IMR-90 (cell line): ENCODE data around the gene CPNE6. TPM values are rescaled to one million over a fixed set of nuclear protein-coding genes. Genes with fewer than 3 reads are reported as not detected.

Source experiments
- CTCF ChIP-seq: conservative IDR thresholded peaks from 2 replicates; pipeline ENCODE4 v1.5.1; 2012; ENCODE audit warnings: mild to moderate bottlenecking, low read depth, low read length, improper control_type of control experiment
- polyA plus RNA-seq, 3 experiments: library from polyadenylated mRNA; depleted of rRNA; stranded (reverse); fragments of >200 nt; gene quantifications; 2 replicates each; pipeline ENCODE4 v1.2.3, GENCODE V29; 2012; ENCODE audit warnings: low replicate concordance in 1 of 3
- total RNA-seq: library from RNA; depleted of rRNA; stranded (reverse); fragments of >200 nt; gene quantifications from 2 replicates; pipeline ENCODE4 v1.2.3, GENCODE V29; 2012

The CPNE6 gene
- total and polyA plus RNA-seq, 2 of the 4 experiments (the other 2 are of a cell fraction), result not detected

- no peak for TF ChIP-seq CTCF
Observed at GRCh38 chr14:24060984-24061913, 10.1 kb upstream of the CPNE6 start (continued).
